PC-3 (cell line): ENCODE measurements around the gene SLCO1A2. TPM values are rescaled to one million over a fixed set of nuclear protein-coding genes. Genes with fewer than 3 reads are reported as not detected.

Experiments
- ATAC-seq: fragments of 200-7000 bp; cut with Tn5 transposase; 2 replicates; pipeline ENCODE4 v1.9.1; 2020; ENCODE audit warnings: mild to moderate bottlenecking, moderate library complexity
- BruUV-seq: library from RNA; stranded (reverse); fragments of 400-500 nt; replicated peaks from 2 replicates; lab custom pipeline; 2021; lab: Mats Ljungman, UMichigan
- CTCF ChIA-PET: fragments of 300-600 bp; sonication (Branson Sonifier 250); formaldehyde crosslinking; loops from one replicate; lab custom pipeline; 2022; ENCODE audit warnings: antibody characterized with exemption; lab: Charles Lee
- POLR2A ChIA-PET: fragments of 300-600 bp; sonication (Branson Sonifier 250); formaldehyde crosslinking; loops from one replicate; lab custom pipeline; 2022; ENCODE audit warnings: antibody characterized with exemption; ENCODE audit not compliant: unreplicated experiment; lab: Charles Lee
- DNase-seq: peaks from one replicate; pipeline ENCODE4 v3.0.0-alpha.2; 2015
- H2AFZ ChIP-seq: fragments of 300-600 bp; sonication (generic); 2 replicates; pipeline ENCODE4 v1.6.0; 2016; ENCODE audit warnings: antibody characterized with exemption, low read length
- H3F3A ChIP-seq: fragments of 300-600 bp; sonication (generic); one replicate; pipeline ENCODE4 v1.6.0; 2017; ENCODE audit warnings: antibody characterized with exemption, low read length, control low read depth, mild to moderate bottlenecking; ENCODE audit not compliant: unreplicated experiment
- H3K27ac ChIP-seq: fragments of 300-600 bp; sonication (generic); 2 replicates; pipeline ENCODE4 v1.5.1; 2016; ENCODE audit warnings: mild to moderate bottlenecking, low read length
- H3K27me3 ChIP-seq: fragments of 300-600 bp; sonication (generic); 2 replicates; pipeline ENCODE4 v1.6.1; 2016; ENCODE audit warnings: low read length, mixed read lengths
- H3K36me3 ChIP-seq: fragments of 300-600 bp; sonication (generic); 2 replicates; pipeline ENCODE4 v1.6.1; 2016; ENCODE audit warnings: low read depth, mixed run types, low read length, mixed read lengths
- H3K4me1 ChIP-seq: fragments of 300-600 bp; sonication (generic); 2 replicates; pipeline ENCODE4 v1.5.1; 2016; ENCODE audit warnings: low read length; ENCODE audit not compliant: insufficient read depth
- H3K4me2 ChIP-seq: fragments of 300-600 bp; sonication (generic); 2 replicates; pipeline ENCODE4 v1.6.0; 2016; ENCODE audit warnings: low read length
- H3K4me3 ChIP-seq: fragments of 300-600 bp; sonication (generic); 2 replicates; pipeline ENCODE4 v1.5.1; 2016; ENCODE audit warnings: mild to moderate bottlenecking, low read length, mixed read lengths
- H3K79me2 ChIP-seq: fragments of 300-600 bp; sonication (generic); 2 replicates; pipeline ENCODE4 v1.6.1; 2017; ENCODE audit warnings: low read length, mixed read lengths
- H3K9ac ChIP-seq: fragments of 300-600 bp; sonication (generic); 2 replicates; pipeline ENCODE4 v1.6.0; 2016; ENCODE audit warnings: mild to moderate bottlenecking, low read length
- H3K9me2 ChIP-seq: fragments of 300-600 bp; sonication (generic); replicated peaks from 2 replicates; pipeline ENCODE4 v1.6.1; 2016; ENCODE audit warnings: mixed run types, low read length, mixed read lengths
- H3K9me3 ChIP-seq: fragments of 300-600 bp; sonication (generic); 2 replicates; pipeline ENCODE4 v1.6.1; 2016; ENCODE audit warnings: low read length, mixed read lengths
- H4K20me1 ChIP-seq: fragments of 300-600 bp; sonication (generic); 2 replicates; pipeline ENCODE4 v1.6.1; 2016; ENCODE audit warnings: low read length, mixed read lengths
- EZH2 ChIP-seq: fragments of 300-600 bp; sonication (generic); IDR thresholded peaks from one replicate; pipeline ENCODE4 v1.6.1; 2017; ENCODE audit warnings: antibody characterized with exemption, mild to moderate bottlenecking, low read length; ENCODE audit not compliant: unreplicated experiment
- EZH2phosphoT487 ChIP-seq: fragments of 300-600 bp; sonication (generic); IDR thresholded peaks from 2 replicates; pipeline ENCODE4 v1.6.1; 2018; ENCODE audit warnings: mild to moderate bottlenecking, antibody characterized with exemption, low read length, borderline replicate concordance
- intact Hi-C: fragments of 100-400 bp; cut with micrococcal nuclease; formaldehyde crosslinking; loops from 2 replicates; pipeline ENCODE4 v1.9.0; 2023
- total RNA-seq: library from RNA; depleted of rRNA; stranded (reverse); fragments of >200 nt; gene quantifications from 2 replicates; pipeline ENCODE4 v1.2.3, GENCODE V29; 2014; rRNA removed
- TF ChIP-seq, protein P1 (sequence below): fragments of 300-600 bp; sonication (generic); conservative IDR thresholded peaks from 2 replicates; pipeline ENCODE4 v1.5.1; 2017; ENCODE audit warnings: antibody characterized with exemption, low read depth, mild to moderate bottlenecking, low read length

The SLCO1A2 gene
- total RNA-seq, 1 experiment from 2014 or later = not detected

DNA sequence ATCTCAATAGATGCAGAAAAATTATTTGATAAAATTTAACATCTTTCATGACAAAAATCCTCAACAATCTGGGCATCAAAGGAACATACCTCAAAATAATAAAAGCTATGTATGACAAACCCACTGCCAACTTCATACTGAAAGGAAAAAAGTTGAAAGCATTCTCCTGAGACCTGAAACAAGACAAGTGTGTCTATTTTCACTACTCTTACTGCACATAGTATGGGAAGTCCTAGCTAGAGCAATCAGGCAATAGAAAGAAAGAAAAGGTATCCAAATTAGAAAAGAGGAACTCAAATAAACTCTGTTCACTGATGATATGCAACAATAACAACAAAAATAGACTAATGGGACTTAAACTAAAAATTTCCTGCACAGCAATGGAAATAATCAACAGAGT lies 113.6 kb downstream of the SLCO1A2 start:
- TF ChIP-seq, protein P1, sequence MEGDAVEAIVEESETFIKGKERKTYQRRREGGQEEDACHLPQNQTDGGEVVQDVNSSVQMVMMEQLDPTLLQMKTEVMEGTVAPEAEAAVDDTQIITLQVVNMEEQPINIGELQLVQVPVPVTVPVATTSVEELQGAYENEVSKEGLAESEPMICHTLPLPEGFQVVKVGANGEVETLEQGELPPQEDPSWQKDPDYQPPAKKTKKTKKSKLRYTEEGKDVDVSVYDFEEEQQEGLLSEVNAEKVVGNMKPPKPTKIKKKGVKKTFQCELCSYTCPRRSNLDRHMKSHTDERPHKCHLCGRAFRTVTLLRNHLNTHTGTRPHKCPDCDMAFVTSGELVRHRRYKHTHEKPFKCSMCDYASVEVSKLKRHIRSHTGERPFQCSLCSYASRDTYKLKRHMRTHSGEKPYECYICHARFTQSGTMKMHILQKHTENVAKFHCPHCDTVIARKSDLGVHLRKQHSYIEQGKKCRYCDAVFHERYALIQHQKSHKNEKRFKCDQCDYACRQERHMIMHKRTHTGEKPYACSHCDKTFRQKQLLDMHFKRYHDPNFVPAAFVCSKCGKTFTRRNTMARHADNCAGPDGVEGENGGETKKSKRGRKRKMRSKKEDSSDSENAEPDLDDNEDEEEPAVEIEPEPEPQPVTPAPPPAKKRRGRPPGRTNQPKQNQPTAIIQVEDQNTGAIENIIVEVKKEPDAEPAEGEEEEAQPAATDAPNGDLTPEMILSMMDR = no peak
- no peak for TF ChIP-seq EZH2
- no peak for TF ChIP-seq EZH2phosphoT487
- Histone ChIP-seq H3F3A (no peaks in the 10 kb centered on the region), H3K4me1 (no peaks in the 10 kb centered on the region), H3K9me2 (no peaks in the 10 kb centered on the region), H4K20me1 (no peaks in the 10 kb centered on the region), H3K4me3 (no peak overlapping the region), H3K27ac (no peak overlapping the region), H2AFZ (no peak overlapping the region), H3K9me3 (no peaks in the 10 kb centered on the region), H3K4me2 (no peak overlapping the region), H3K79me2 (no peaks in the 10 kb centered on the region), H3K9ac (no peak overlapping the region), H3K36me3 (no peaks in the 10 kb centered on the region), H3K27me3 (no peaks in the 10 kb centered on the region)
- ATAC-seq = no peak
- BruUV-seq = no TSS peak
- ChIA-PET POLR2A (no interaction called here), CTCF (no interaction called here)
- intact Hi-C loops = no loop called here
- no peak for DNase-seq

GRCh38 chr12:21220266-21220665 lies 114.5 kb downstream of the SLCO1A2 start:
- no peaks in the 10 kb centered on the region for H3K36me3 ChIP-seq
- DNase-seq (no peak), ATAC-seq (no peak)
- no peaks in the 10 kb centered on the region for H3K27me3 ChIP-seq
- H3K4me3 ChIP-seq = no peak overlapping the region
- intact Hi-C loops = no loop called here
- H3K4me2 ChIP-seq = no peak overlapping the region
- no peaks in the 10 kb centered on the region for H4K20me1 ChIP-seq
- POLR2A ChIA-PET = no interaction called here
- CTCF ChIA-PET = no interaction called here
- no peak overlapping the region for H3K27ac ChIP-seq
- H3F3A ChIP-seq = no peaks in the 10 kb centered on the region
- H2AFZ ChIP-seq = no peak overlapping the region
- no peak overlapping the region for H3K9ac ChIP-seq
- H3K9me2 ChIP-seq = no peaks in the 10 kb centered on the region
- TF ChIP-seq EZH2 (no peak), EZH2phosphoT487 (no peak)
- TF ChIP-seq, protein P1 = no peak
- no TSS peak for BruUV-seq
- no peaks in the 10 kb centered on the region for H3K4me1 ChIP-seq
- no peaks in the 10 kb centered on the region for H3K79me2 ChIP-seq
- H3K9me3 ChIP-seq = no peaks in the 10 kb centered on the region

GRCh38 chr12:21219206-21219605 lies 115.5 kb downstream of the SLCO1A2 start:
- Histone ChIP-seq H3K36me3 (no peaks in the 10 kb centered on the region), H3K9me3 (no peaks in the 10 kb centered on the region), H3K9ac (no peak overlapping the region), H3K9me2 (no peaks in the 10 kb centered on the region), H3K27ac (no peak overlapping the region), H3K4me1 (no peaks in the 10 kb centered on the region), H3K79me2 (no peaks in the 10 kb centered on the region), H2AFZ (no peak overlapping the region), H3K27me3 (no peaks in the 10 kb centered on the region), H3F3A (no peaks in the 10 kb centered on the region), H4K20me1 (no peaks in the 10 kb centered on the region), H3K4me2 (no peak overlapping the region), H3K4me3 (no peak overlapping the region)
- CTCF ChIA-PET = no interaction called here
- no TSS peak for BruUV-seq
- POLR2A ChIA-PET = no interaction called here
- DNase-seq = no peak
- intact Hi-C loops = no loop called here
- no peak for ATAC-seq
- TF ChIP-seq EZH2 = no peak
- TF ChIP-seq, protein P1 = no peak
- no peak for TF ChIP-seq EZH2phosphoT487

Other genes with a start within 250 kb of the SLCO1A2 start
- not detected in 2 replicates for gene SLCO1B1, start 203.7 kb downstream of the SLCO1A2 start, total RNA-seq
- gene IAPP, start 38.0 kb upstream of the SLCO1A2 start, total RNA-seq = not detected in 2 replicates
- 5.5 and 7.4 TPM in 2 replicates for gene PYROXD1, start 102.7 kb upstream of the SLCO1A2 start, total RNA-seq
- gene RECQL, start 166.7 kb upstream of the SLCO1A2 start, total RNA-seq = 22.0 and 38.2 TPM in 2 replicates
- 16.8 and 19.0 TPM in 2 replicates for gene GOLT1B, start 166.9 kb upstream of the SLCO1A2 start, total RNA-seq
- gene SPX, start 191.4 kb upstream of the SLCO1A2 start, total RNA-seq = 0.87 TPM in 1 of 2 replicates, not detected in the other